HCT116 (cell line): ENCODE measurements around the gene VWA1. TPM values are rescaled to one million over a fixed set of nuclear protein-coding genes. Genes with fewer than 3 reads are reported as not detected.

Source experiments
- ATAC-seq: fragments of 200-7000 bp; cut with Tn5 transposase; 2 replicates; pipeline ENCODE4 v1.9.1; 2020; ENCODE audit warnings: mild to moderate bottlenecking, moderate library complexity
- BruUV-seq: library from RNA; stranded (reverse); fragments of 400-500 nt; replicated peaks from 2 replicates; lab custom pipeline; 2021; lab: Mats Ljungman, UMichigan
- CTCF ChIA-PET: fragments of 300-600 bp; sonication (Branson Sonifier 250); formaldehyde crosslinking; loops from one replicate; lab custom pipeline; 2021; ENCODE audit warnings: antibody characterized with exemption; lab: Charles Lee
- POLR2A ChIA-PET: fragments of 300-600, 350-600 bp; sonication (Branson Sonifier 250); formaldehyde crosslinking; loops from one replicate; lab custom pipeline; 2021; ENCODE audit warnings: antibody characterized with exemption; lab: Charles Lee
- RAD21 ChIA-PET, 2 experiments: fragments of 300-600 bp; sonication (Branson Sonifier 250); formaldehyde crosslinking; loops; one replicate each; lab custom pipeline; 2023; ENCODE audit warnings: low total read pairs in 2 of 2; ENCODE audit not compliant: uncharacterized antibody in 2 of 2, unreplicated experiment in 2 of 2, low non-redundant PET in 1 of 2; lab: Charles Lee
- DNase-seq: peaks from one replicate; pipeline ENCODE4 v3.0.0-alpha.2; 2010; ENCODE audit warnings: low read depth, low spot score
- H2AFZ ChIP-seq: fragments of 200-600 bp; shearing (Covaris generic), sonication (generic); 2 replicates; pipeline ENCODE4 v1.6.1; 2017; ENCODE audit warnings: low read depth, mixed run types, mixed read lengths, antibody characterized with exemption, low read length; ENCODE audit not compliant: poor library complexity, severe bottlenecking
- H3K27ac ChIP-seq: 2 replicates; pipeline ENCODE4 v1.5.1; 2012; ENCODE audit warnings: low read depth, low read length
- H3K27me3 ChIP-seq: fragments of 200-600 bp; sonication (generic); 2 replicates; pipeline ENCODE4 v1.6.1; 2016; ENCODE audit warnings: mixed run types, low read length, mixed read lengths; ENCODE audit not compliant: insufficient read depth
- H3K36me3 ChIP-seq, 2 experiments: fragments of 200-500 bp in 1 of 2; fragments of 200-600 bp in 1 of 2; sonication (Bioruptor generic) in 1 of 2; sonication (generic) in 1 of 2; 2 replicates each; pipeline versions ENCODE4 v1.5.1 to v1.6.1; 2014 to 2016; ENCODE audit warnings: low read length in 2 of 2, inconsistent platforms in 1 of 2, mixed read lengths in 1 of 2, mixed run types in 1 of 2; ENCODE audit not compliant: insufficient read depth in 2 of 2, control insufficient read depth in 1 of 2
- H3K4me1 ChIP-seq, 2 experiments: fragments of 200-600 bp in 1 of 2; sonication (generic) in 1 of 2; 2 replicates each; pipeline versions ENCODE4 v1.5.1 to v1.6.1; 2012 to 2017; ENCODE audit warnings: low read length in 2 of 2, inconsistent platforms in 1 of 2, mild to moderate bottlenecking in 1 of 2, mixed read lengths in 1 of 2, mixed run types in 1 of 2, moderate library complexity in 1 of 2; ENCODE audit not compliant: insufficient read depth in 2 of 2, control insufficient read depth in 1 of 2
- H3K4me2 ChIP-seq: fragments of 200-600 bp; sonication (generic); 2 replicates; pipeline ENCODE4 v1.6.1; 2017; ENCODE audit warnings: mixed run types, low read length, mixed read lengths
- H3K4me3 ChIP-seq, 2 experiments: fragments of 200-600 bp in 1 of 2; sonication (generic) in 1 of 2; replicated peaks in 1 of 2; 2 replicates each; pipeline ENCODE4 v1.5.1; 2011 to 2016; ENCODE audit warnings: low read length in 2 of 2, control low read depth in 1 of 2, low read depth in 1 of 2, mild to moderate bottlenecking in 1 of 2, mixed read lengths in 1 of 2, mixed run types in 1 of 2
- H3K79me2 ChIP-seq: fragments of 200-600 bp; sonication (generic); 2 replicates; pipeline ENCODE4 v1.6.1; 2017; ENCODE audit warnings: mild to moderate bottlenecking, mixed run types, low read length, moderate library complexity, mixed read lengths; ENCODE audit not compliant: insufficient read depth
- H3K9ac ChIP-seq: fragments of 200-600 bp; sonication (generic); 2 replicates; pipeline ENCODE4 v1.6.1; 2016; ENCODE audit warnings: low read length, mixed read lengths
- H3K9me2 ChIP-seq: fragments of 200-600 bp; sonication (generic), shearing (Covaris generic); 2 replicates; pipeline ENCODE4 v1.6.1; 2017; ENCODE audit warnings: mixed run types, mild to moderate bottlenecking, moderate library complexity; ENCODE audit not compliant: insufficient read depth
- H3K9me3 ChIP-seq, 2 experiments: fragments of 200-500 bp in 1 of 2; fragments of 200-600 bp in 1 of 2; sonication (Bioruptor generic) in 1 of 2; sonication (generic) in 1 of 2; 2 replicates each; pipeline ENCODE4 v1.6.1; 2014 to 2017; ENCODE audit warnings: low read length in 2 of 2, mixed read lengths in 2 of 2, inconsistent platforms in 1 of 2, low read depth in 1 of 2, mild to moderate bottlenecking in 1 of 2, mixed run types in 1 of 2, moderate library complexity in 1 of 2; ENCODE audit not compliant: control insufficient read depth in 1 of 2, insufficient read depth in 1 of 2
- H4K20me1 ChIP-seq: fragments of 200-600 bp; sonication (generic), shearing (Covaris generic); 2 replicates; pipeline ENCODE4 v1.6.1; 2017; ENCODE audit warnings: mixed run types, mild to moderate bottlenecking, moderate library complexity; ENCODE audit not compliant: insufficient read depth
- ATF3 ChIP-seq: IDR thresholded peaks from 2 replicates; pipeline ENCODE4 v1.6.1; 2012
- CTCF ChIP-seq, 3 experiments: fragments of 200-600 bp in 1 of 3; sonication (generic) in 1 of 3; IDR thresholded peaks in 2 of 3; conservative IDR thresholded peaks in 1 of 3; 2 replicates each; pipeline ENCODE4 v1.5.1; 2012 to 2017; ENCODE audit warnings: low read depth in 2 of 3, low read length in 2 of 3, antibody characterized with exemption in 1 of 3, borderline replicate concordance in 1 of 3, control low read depth in 1 of 3, mild to moderate bottlenecking in 1 of 3, mixed read lengths in 1 of 3, mixed run types in 1 of 3, moderate library complexity in 1 of 3; ENCODE audit not compliant: insufficient read depth in 1 of 3
- EZH2 ChIP-seq: fragments of 200-600 bp; sonication (generic); IDR thresholded peaks from 2 replicates; pipeline ENCODE4 v1.6.1; 2017; ENCODE audit warnings: antibody characterized with exemption, mixed run types
- EZH2phosphoT487 ChIP-seq: fragments of 200-600 bp; IDR thresholded peaks from 2 replicates; pipeline ENCODE4 v1.6.1; 2018; ENCODE audit warnings: antibody characterized with exemption, borderline replicate concordance
- FOSL1 ChIP-seq: IDR thresholded peaks from 2 replicates; pipeline ENCODE4 v1.6.1; 2012; ENCODE audit warnings: low read depth
- JUND ChIP-seq: IDR thresholded peaks from 2 replicates; pipeline ENCODE4 v1.6.1; 2012
- POLR2A ChIP-seq: IDR thresholded peaks from 2 replicates; pipeline ENCODE4 v1.7.0; 2011; ENCODE audit warnings: borderline replicate concordance; ENCODE audit not compliant: insufficient read depth, insufficient read length; ENCODE audit errors: extremely low read depth
- POLR2AphosphoS5 ChIP-seq: IDR thresholded peaks from 2 replicates; pipeline ENCODE4 v1.6.1; 2011; ENCODE audit warnings: mild to moderate bottlenecking, low read depth, low read length, moderate library complexity
- RAD21 ChIP-seq: IDR thresholded peaks from 2 replicates; pipeline ENCODE4 v1.6.1; 2012; ENCODE audit warnings: low read depth, mild to moderate bottlenecking
- TCF7L2 ChIP-seq: IDR thresholded peaks from 2 replicates; pipeline ENCODE4 v1.7.0; 2011; ENCODE audit warnings: borderline replicate concordance, inconsistent platforms; ENCODE audit not compliant: insufficient read depth, insufficient read length; ENCODE audit errors: extremely low read depth
- YY1 ChIP-seq: IDR thresholded peaks from 2 replicates; pipeline ENCODE4 v1.6.1; 2011; ENCODE audit warnings: low read length, low read depth, moderate library complexity, mild to moderate bottlenecking; ENCODE audit not compliant: insufficient replicate concordance; ENCODE audit errors: extremely low read depth
- ZBTB33 ChIP-seq: IDR thresholded peaks from 2 replicates; pipeline ENCODE4 v1.6.1; 2011; ENCODE audit warnings: mild to moderate bottlenecking, low read length, moderate library complexity; ENCODE audit not compliant: insufficient replicate concordance; ENCODE audit errors: extremely low read depth
- ZNF274 ChIP-seq: fragments of 200-500 bp; sonication (Bioruptor generic); IDR thresholded peaks from 2 replicates; pipeline ENCODE4 v1.6.1; 2014; ENCODE audit warnings: mild to moderate bottlenecking, low read depth, low read length, inconsistent platforms
- intact Hi-C: fragments of 100-400 bp; cut with micrococcal nuclease; formaldehyde crosslinking; loops from 2 replicates; pipeline ENCODE4 v1.10.0; 2022
- total RNA-seq: library from RNA; stranded (reverse); gene quantifications from one replicate; pipeline ENCODE4 v1.2.1, GENCODE V29; 2021; ENCODE audit not compliant: unreplicated experiment

VWA1 gene
- total RNA-seq, 1 experiment from 2014 or later = 50.6 TPM

- Histone ChIP-seq H3K27me3 (no peaks in the 10 kb centered on the region), H3K36me3 (no peaks in the 10 kb centered on the region), H3K4me3 (no peak overlapping the region), H3K9me3 (no peaks in the 10 kb centered on the region), H3K27ac (no peak overlapping the region), H3K4me1 (peaks cover 33 to 56% of the 10 kb centered on the region in 2 experiments), H4K20me1 (no peaks in the 10 kb centered on the region), H3K4me2 (no peak overlapping the region), H2AFZ (no peak overlapping the region), H3K9ac (no peak overlapping the region), H3K79me2 (no peaks in the 10 kb centered on the region)
- no peak for DNase-seq
- CTCF ChIA-PET = no interaction called here
- intact Hi-C loops = no loop called here
- no peak for ATAC-seq
- no TSS peak for BruUV-seq
- TF ChIP-seq POLR2A = no peak
- no peak for TF ChIP-seq ZBTB33
- no peak for TF ChIP-seq ATF3
- no peak for TF ChIP-seq EZH2phosphoT487
- TF ChIP-seq POLR2AphosphoS5 = no peak
- no peak for TF ChIP-seq EZH2
- TF ChIP-seq RAD21 = no peak
- no peak for TF ChIP-seq JUND
- no peak for TF ChIP-seq YY1
- no peak for TF ChIP-seq ZNF274
- no peak for TF ChIP-seq CTCF (IDR thresholded peaks at IDR 0.05 in 2 of 3, conservative IDR thresholded peaks at IDR 0.05 in 1 of 3; ENCODE audit: borderline replicate concordance in 1 of 3, insufficient read depth in 1 of 3, low read depth in 2 of 3, low read length in 2 of 3)
- no peak for TF ChIP-seq FOSL1
- no peak for TF ChIP-seq TCF7L2
- TF ChIP-seq, all 23 proteins: peak for 0
- POLR2A ChIA-PET = no interaction called here
- RAD21 ChIA-PET = no interaction called here
- H3K9me2 ChIP-seq = no peaks in the 10 kb centered on the region
Measured at GRCh38 chr1:1427820-1428148, 7.7 kb upstream of the VWA1 start.
